ENCODE data around the gene IL12RB2.

GRCh38 chr1:67270541-67270940 lies 37.1 kb upstream of the IL12RB2 start:
- TF ChIP-seq EZH2 (IDR thresholded peaks at IDR 0.05; ENCODE audit: low read depth, unreplicated experiment) = no peak
- no peak for TF ChIP-seq CTCF (conservative IDR thresholded peaks at IDR 0.05; ENCODE audit: low read depth in 2 of 2)
- no peak for TF ChIP-seq JUNB (IDR thresholded peaks at IDR 0.05; ENCODE audit: unreplicated experiment)
- no peak for TF ChIP-seq ZNF331 (CRISPR knock-in tag; IDR thresholded peaks at IDR 0.05; ENCODE audit: low read depth)
- TF ChIP-seq POLR2AphosphoS5 (IDR thresholded peaks at IDR 0.05; ENCODE audit: low read depth) = no peak
